Lung microvascular endothelial cell (primary cell): ENCODE measurements around the gene ACE2. TPM values are rescaled to one million over a fixed set of nuclear protein-coding genes. Genes with fewer than 3 reads are reported as not detected.

ENCODE experiments used
- DNase-seq, 2 donors: peaks; one replicate each; pipeline versions ENCODE4 v3.0.0 to v3.0.0-alpha.2; 2010; ENCODE audit warnings: low read depth in 2 of 2
- total RNA-seq: library from RNA; depleted of rRNA; stranded (reverse); fragments of >200 nt; gene quantifications from 2 replicates; pipeline ENCODE4 v1.2.1, GENCODE V29; 2014

The ACE2 gene
- total RNA-seq, 1 donor from 2014 or later = not detected

DNA sequence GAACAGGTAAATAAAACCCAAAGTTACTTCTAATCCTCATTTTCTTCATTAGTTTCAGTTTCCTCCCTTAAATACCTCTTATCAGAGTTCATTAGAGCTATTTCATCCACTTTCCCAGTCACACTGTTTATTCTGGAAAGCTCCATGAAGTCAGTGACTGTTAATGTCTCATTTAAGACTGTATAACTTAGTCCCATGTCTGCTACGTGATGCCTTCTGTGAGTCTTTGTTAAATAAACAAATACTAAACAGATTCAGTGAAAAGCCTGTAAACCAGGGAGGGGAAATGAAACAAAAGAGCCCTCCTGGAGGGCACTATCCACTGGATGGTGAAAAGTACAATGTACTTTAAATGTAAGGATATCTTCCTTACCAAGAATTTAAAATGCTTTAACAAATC is 24.7 kb downstream of the ACE2 start:
- DNase-seq = no peak

DNA sequence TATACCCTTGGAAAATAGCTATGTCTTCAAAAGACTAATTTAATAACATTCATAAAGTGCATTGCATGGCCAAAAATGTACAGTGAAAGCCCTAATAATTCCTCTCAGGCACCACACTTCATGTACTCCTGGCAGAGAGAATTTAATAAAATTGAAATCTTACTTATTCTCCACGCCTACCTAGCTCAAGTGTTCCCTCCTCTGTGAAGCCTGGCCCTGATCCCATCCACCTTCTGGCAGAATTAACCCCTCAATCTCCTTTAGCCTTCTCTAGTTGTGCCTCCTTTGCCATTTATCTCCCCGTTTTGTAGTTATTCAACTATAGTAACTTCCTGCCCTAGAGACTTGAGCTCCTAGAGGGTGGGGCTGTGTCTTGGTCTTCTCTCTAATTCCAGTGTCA is 26.7 kb downstream of the ACE2 start:
- DNase-seq = no peak

DNA sequence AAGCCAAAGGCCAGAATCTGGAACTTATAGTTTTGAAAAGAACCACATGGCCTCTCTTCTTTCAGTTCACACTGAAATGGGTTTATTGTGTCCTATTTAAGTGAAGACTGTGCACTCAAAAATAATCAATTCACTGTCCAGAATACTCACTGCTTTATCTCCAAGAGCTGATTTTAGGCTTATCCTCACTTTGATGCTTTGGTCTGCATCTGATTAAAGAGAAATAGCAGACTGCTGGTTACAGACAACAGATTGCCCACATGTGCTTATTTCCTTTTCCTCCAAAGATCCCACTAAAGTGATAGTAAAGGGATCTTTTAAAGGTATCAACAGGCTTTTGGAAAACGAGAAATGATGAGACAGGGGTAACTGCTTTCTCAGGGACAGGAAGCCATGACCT is 30.6 kb downstream of the ACE2 start:
- DNase-seq = no peak

DNA sequence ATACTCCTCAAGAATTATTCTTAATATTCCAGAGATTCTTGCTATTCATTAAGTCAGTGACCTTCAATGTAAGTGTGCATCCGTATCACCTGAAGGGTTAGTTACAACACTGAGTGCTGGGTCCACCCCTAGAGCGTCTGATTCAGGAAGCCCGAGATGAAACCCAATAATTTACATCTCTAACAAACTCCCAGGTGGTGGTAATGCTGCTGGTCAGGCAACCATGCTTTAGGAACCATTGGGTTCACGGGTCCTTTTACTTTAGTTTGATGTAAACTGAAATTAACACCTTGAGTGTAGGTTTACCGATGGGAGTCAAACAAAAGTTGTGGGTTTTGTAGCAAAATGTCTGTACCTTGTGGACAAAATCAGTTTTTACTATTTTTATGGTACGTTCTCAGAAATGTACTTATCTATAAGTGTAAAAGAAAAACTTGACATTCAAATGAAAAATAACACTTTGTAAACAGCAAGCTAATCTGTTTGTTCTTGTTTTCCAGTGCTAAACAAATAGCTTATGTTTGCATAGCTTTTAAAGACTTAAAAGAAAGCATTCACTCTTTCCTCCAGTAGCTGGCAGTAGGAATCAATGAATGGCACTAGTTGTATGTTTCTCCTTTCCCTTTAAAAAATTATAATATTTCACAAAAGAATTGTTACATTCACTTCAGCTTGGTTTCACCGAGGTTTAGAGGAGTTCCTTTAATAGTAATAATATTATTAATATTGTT is 32.7 kb downstream of the ACE2 start:
- peak; percentile 8 to 26 for DNase-seq

- no peak for DNase-seq
Observed at GRCh38 chrX:15567267-15567666, 33.5 kb downstream of the ACE2 start.

- peak; percentile 22 to 34 for DNase-seq
Observed at GRCh38 chrX:15566244-15566643, 34.5 kb downstream of the ACE2 start.

DNA sequence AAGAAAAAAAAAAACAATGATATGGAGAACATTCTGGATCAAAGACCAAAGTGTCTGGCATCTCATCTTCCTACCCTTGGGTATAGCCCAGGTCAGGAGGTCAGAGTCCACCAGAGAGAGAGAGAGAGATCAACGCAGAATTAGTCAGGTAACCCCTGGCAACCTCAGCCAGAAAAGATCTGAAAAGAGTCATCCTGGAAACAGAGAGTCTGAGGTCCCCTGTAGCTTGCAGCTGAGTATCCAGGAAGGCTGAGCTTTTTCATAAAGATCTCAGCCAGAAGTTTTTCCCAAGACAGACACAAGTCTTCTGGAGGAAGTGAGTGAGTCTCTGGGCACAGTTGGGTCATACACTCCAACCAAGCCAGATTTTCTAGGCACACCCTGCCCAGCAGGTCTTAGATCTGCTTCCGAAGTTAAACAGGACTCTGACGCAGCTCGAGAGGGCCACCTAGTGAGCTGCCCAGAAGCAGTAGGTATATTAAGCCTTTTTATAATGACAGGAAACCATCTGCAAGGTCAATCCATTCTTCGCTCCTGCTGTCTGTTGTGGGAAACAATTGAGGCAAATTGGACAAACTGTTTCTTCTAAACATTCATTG is 35.7 kb downstream of the ACE2 start:
- DNase-seq = peak; percentile 81 to 94

DNA sequence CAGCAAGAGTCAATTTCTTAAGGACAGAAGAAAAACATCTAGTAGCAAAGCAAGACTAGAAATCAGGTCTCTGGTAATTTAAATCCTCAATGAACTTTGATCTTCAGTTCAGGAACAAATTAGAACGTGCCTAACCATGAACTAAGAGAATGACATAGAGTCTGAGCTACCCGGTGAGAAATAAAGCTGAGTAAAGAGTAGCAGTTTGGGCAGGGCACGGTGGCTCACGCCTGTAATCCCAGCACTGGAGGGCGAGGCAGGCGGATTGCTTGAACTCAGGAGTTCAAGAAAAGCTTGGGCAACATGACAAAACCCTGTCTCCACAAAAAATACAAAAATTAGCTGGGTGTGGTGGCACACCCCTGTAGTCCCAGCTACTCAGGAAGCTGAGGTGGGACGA is 37.7 kb downstream of the ACE2 start:
- no peak for DNase-seq

- no peak for DNase-seq
Observed at GRCh38 chrX:15560924-15561323, 39.8 kb downstream of the ACE2 start.

- DNase-seq = no peak
Observed at GRCh38 chrX:15559227-15559626, 41.5 kb downstream of the ACE2 start.

GRCh38 chrX:15549189-15550012 is 51.4 kb downstream of the ACE2 start:
- DNase-seq = no peak

DNA sequence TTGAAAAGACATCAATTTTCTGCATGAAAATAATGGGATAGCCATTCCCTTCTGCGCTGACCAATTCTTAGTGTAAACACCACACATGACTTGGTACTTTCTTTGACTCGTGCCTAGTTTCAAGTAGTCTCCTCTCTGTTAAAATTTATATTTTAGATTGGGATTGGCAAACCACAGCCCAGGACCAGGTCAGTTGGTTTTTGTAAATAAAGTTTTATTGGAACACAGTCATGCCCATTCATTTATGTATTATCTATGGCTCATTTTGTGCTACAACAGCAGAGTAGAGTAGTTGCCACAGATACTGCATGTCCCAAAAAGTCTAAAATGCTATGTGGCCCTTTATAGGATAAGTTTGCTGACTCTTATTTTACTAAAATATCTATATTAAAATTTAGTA is 53.4 kb downstream of the ACE2 start:
- no peak for DNase-seq

DNA sequence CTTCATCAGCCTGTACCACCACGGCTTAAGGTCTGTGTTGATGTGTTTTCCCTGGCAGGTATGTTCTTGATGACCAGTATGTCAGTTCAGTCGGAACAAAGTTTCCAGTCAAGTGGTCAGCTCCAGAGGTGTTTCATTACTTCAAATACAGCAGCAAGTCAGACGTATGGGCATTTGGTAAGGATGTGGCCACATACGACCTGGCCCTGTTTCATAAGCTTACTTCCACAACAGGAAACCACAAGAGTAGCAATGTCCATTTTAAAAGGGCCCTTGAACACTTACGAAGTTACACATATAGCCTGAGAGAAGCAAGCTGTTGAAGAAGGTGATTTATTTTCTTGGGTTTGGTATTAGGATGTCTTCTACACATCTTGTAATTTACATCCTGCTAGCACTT is 54.0 kb downstream of the ACE2 start:
- no peak for DNase-seq

DNA sequence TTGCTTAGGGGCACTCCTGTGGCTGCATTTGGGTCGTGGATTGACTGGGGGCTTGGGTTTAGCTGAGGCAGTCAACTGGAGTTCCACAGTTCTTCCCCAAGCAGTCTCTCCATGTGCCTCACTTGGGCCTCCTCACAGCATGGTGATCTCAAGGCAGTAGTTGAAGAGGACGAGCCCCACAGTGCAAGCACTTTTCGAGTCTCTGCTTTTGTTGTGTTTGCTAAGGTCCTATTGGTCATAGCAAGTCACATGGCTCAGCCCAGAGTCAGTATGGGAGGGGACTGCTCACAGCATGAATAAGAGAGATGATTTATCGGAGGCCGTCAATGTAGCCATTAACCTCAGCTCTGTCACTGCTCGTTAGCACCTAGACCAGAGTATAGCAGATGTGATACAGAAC is 70.4 kb downstream of the ACE2 start:
- no peak for DNase-seq

GRCh38 chrX:15529165-15529564 is 71.6 kb downstream of the ACE2 start:
- DNase-seq = peak in 1 of 2 donors; percentile 19

DNA sequence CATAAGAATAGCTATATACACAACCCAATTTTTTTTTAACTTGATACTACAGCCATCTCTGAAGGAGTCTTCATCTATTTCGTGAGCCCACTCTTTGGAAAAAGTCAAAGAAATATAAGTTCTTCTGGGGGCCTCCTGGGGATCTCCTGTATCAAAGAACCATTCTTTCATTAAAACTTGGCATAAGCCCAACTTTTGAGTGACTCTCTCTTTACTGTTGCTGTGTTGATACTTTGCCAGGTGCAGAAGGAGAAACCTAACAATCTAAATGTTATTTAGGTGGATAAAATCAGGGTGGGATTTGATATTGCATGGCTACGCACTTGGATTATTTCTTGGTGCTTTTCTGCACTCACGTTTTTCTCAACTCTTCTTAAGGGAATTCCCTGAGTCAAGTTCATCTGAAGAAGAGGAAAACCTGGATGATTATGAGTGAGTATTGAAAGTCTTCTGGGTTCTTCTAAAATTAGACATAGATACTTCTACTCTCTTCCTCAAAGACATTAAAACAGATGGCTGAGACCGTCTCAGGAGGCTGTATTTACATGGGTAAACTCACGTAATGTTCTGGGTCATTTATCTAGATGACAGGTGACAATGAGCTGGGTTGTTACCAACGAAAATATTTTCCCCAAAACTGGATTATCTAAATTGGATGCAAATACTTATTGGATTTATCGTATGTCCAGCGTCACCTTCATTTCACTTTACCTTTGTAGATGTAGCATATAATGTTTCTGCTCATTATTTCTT is 74.9 kb downstream of the ACE2 start:
- peak; percentile 31 to 34 for DNase-seq

- peak in 1 of 2 donors; percentile 81 for DNase-seq
Observed at GRCh38 chrX:15524417-15524816, 76.3 kb downstream of the ACE2 start.

GRCh38 chrX:15523088-15523487 is 77.7 kb downstream of the ACE2 start:
- DNase-seq = no peak

GRCh38 chrX:15522464-15522863 is 78.3 kb downstream of the ACE2 start:
- DNase-seq = no peak

DNA sequence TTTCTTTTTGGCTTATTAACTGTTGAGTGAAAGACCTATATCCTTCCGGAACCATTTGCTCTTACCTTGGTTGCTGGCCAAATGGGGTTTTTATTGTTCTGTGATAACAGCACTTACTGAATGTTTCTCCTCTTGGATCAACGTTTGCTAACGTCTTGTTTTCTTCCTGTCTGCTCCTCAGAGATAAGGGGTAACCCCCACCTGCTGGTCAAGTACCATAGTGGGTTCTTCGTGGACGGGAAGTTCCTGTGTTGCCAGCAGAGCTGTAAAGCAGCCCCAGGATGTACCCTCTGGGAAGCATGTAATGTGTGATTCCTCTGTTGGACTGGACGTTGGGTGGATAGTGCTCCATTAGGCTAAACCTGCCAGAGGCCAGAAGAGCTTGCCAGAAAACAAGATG is 84.8 kb downstream of the ACE2 start:
- peak; percentile 89 to 94 for DNase-seq

DNA sequence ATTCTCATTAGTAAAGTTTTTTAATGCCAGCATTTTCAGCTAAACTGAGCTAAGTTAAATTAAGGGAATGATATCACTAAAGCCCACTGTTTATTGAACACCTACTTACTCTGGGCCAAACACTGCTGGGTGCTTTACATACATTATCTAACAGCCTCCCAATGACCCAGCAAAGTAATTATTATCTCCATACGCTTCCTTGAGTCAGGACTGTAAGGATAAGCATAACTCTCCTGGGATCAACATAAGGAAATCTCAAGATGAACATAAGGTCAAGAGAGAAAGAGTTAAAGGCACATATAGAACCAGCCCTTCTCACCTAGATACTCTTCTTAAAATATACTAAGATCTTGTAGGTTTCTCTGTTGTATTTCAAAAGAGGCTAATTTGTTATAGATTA is 86.5 kb downstream of the ACE2 start:
- no peak for DNase-seq
